Skeletal muscle tissue (tissue), 4 donors: ENCODE data around the gene JMJD7. TPM values are rescaled to one million over a fixed set of nuclear protein-coding genes. Genes with fewer than 3 reads are reported as not detected.

ENCODE experiments used
- H3K27ac ChIP-seq: one replicate; pipeline ENCODE4 v1.7.0; 2013; ENCODE audit warnings: mild to moderate bottlenecking, low read depth, low read length, inconsistent platforms
- H3K27me3 ChIP-seq, 3 donors: one replicate each; pipeline ENCODE4 v1.7.0; 2013; ENCODE audit warnings: low read length in 3 of 3; ENCODE audit not compliant: control insufficient read depth in 3 of 3, insufficient read depth in 3 of 3
- H3K36me3 ChIP-seq, 3 donors: one replicate each; pipeline ENCODE4 v1.7.0; 2013; ENCODE audit warnings: low read length in 3 of 3; ENCODE audit not compliant: control insufficient read depth in 3 of 3, insufficient read depth in 3 of 3
- H3K4me1 ChIP-seq, 3 donors: one replicate each; pipeline ENCODE4 v1.7.0; 2013; ENCODE audit warnings: low read length in 3 of 3, mild to moderate bottlenecking in 3 of 3; ENCODE audit not compliant: control insufficient read depth in 3 of 3, insufficient read depth in 3 of 3
- H3K4me3 ChIP-seq, 3 donors: one replicate each; pipeline ENCODE4 v1.7.0; 2013; ENCODE audit warnings: low read length in 3 of 3
- H3K9ac ChIP-seq, 3 donors: one replicate each; pipeline ENCODE4 v1.7.0; 2013; ENCODE audit warnings: low read length in 3 of 3, mild to moderate bottlenecking in 3 of 3, moderate library complexity in 2 of 3, low read depth in 1 of 3
- H3K9me3 ChIP-seq, 3 donors: one replicate each; pipeline ENCODE4 v1.7.0; 2013; ENCODE audit warnings: low read length in 3 of 3; ENCODE audit not compliant: control insufficient read depth in 3 of 3
- total RNA-seq: library from RNA; depleted of rRNA; stranded (reverse); fragments of >200 nt; gene quantifications from one replicate; pipeline ENCODE4 v1.2.3, GENCODE V29; 2014
- donor health status: Osteomylitis.

JMJD7 gene
- total RNA-seq, 1 donor from 2014 or later: 1.0 TPM

- Histone ChIP-seq H3K4me3 (no peak overlapping the region), H3K36me3 (no peaks in the 10 kb centered on the region), H3K9me3 (no peaks in the 10 kb centered on the region), H3K27ac (no peak overlapping the region), H3K4me1 (no peaks in the 10 kb centered on the region), H3K27me3 (peaks cover 0 to 4% (median 0%) of the 10 kb centered on the region in 3 donors), H3K9ac (no peak overlapping the region)
Observed at GRCh38 chr15:41866872-41867579, 39.1 kb downstream of the JMJD7 start.

GRCh38 chr15:41868321-41868720 is 40.4 kb downstream of the JMJD7 start:
- H3K36me3 ChIP-seq: no peaks in the 10 kb centered on the region
- peaks cover 0 to 4% (median 0%) of the 10 kb centered on the region in 3 donors for H3K27me3 ChIP-seq
- no peak overlapping the region for H3K27ac ChIP-seq
- H3K9me3 ChIP-seq: no peaks in the 10 kb centered on the region
- H3K4me1 ChIP-seq: no peaks in the 10 kb centered on the region
- H3K4me3 ChIP-seq: no peak overlapping the region
- H3K9ac ChIP-seq: no peak overlapping the region

GRCh38 chr15:41869770-41870688 is 42.1 kb downstream of the JMJD7 start:
- H3K4me1 ChIP-seq: no peaks in the 10 kb centered on the region
- no peaks in the 10 kb centered on the region for H3K36me3 ChIP-seq
- no peak overlapping the region for H3K4me3 ChIP-seq
- no peaks in the 10 kb centered on the region for H3K9me3 ChIP-seq
- no peak overlapping the region for H3K9ac ChIP-seq
- no peak overlapping the region for H3K27ac ChIP-seq
- peaks cover 0 to 4% (median 0%) of the 10 kb centered on the region in 3 donors for H3K27me3 ChIP-seq

GRCh38 chr15:41870689-41871081 is 42.8 kb downstream of the JMJD7 start:
- Histone ChIP-seq H3K4me3 (no peak overlapping the region), H3K27ac (no peak overlapping the region), H3K9me3 (no peaks in the 10 kb centered on the region), H3K4me1 (no peaks in the 10 kb centered on the region), H3K9ac (no peak overlapping the region), H3K27me3 (peaks cover 0 to 4% (median 0%) of the 10 kb centered on the region in 3 donors), H3K36me3 (no peaks in the 10 kb centered on the region)

- Histone ChIP-seq H3K9me3 (no peaks in the 10 kb centered on the region), H3K4me1 (no peaks in the 10 kb centered on the region), H3K9ac (no peak overlapping the region), H3K36me3 (no peaks in the 10 kb centered on the region), H3K27ac (no peak overlapping the region), H3K27me3 (peaks cover 0 to 4% (median 0%) of the 10 kb centered on the region in 3 donors), H3K4me3 (no peak overlapping the region)
Observed at GRCh38 chr15:41871175-41871905, 43.4 kb downstream of the JMJD7 start.

GRCh38 chr15:41872166-41872747 is 44.4 kb downstream of the JMJD7 start:
- H3K4me3 ChIP-seq: no peak overlapping the region
- peaks cover 0 to 4% (median 0%) of the 10 kb centered on the region in 3 donors for H3K27me3 ChIP-seq

GRCh38 chr15:41873711-41874110 is 45.8 kb downstream of the JMJD7 start:
- H3K36me3 ChIP-seq: no peaks in the 10 kb centered on the region
- no peak overlapping the region for H3K4me3 ChIP-seq
- peaks cover 0 to 4% (median 0%) of the 10 kb centered on the region in 3 donors for H3K27me3 ChIP-seq
- H3K27ac ChIP-seq: no peak overlapping the region
- no peak overlapping the region for H3K9ac ChIP-seq
- H3K4me1 ChIP-seq: peaks cover 7 to 13% (median 10%) of the 10 kb centered on the region in 3 donors
- no peaks in the 10 kb centered on the region for H3K9me3 ChIP-seq

More at GRCh38 chr15:41872166-41872747, 44.4 kb downstream of the JMJD7 start:
- Histone ChIP-seq H3K9me3 (no peaks in the 10 kb centered on the region), H3K4me1 (no peaks in the 10 kb centered on the region), H3K9ac (no peak overlapping the region), H3K36me3 (no peaks in the 10 kb centered on the region), H3K27ac (no peak overlapping the region)

- Histone ChIP-seq H3K27ac (no peak overlapping the region), H3K9me3 (no peaks in the 10 kb centered on the region), H3K4me1 (peaks cover 7 to 13% (median 10%) of the 10 kb centered on the region in 3 donors), H3K9ac (no peak overlapping the region), H3K4me3 (no peak overlapping the region), H3K27me3 (peaks cover 0 to 1% (median 0%) of the 10 kb centered on the region in 3 donors), H3K36me3 (no peaks in the 10 kb centered on the region)
Observed at GRCh38 chr15:41874736-41875135, 46.8 kb downstream of the JMJD7 start.

- Histone ChIP-seq H3K36me3 (no peaks in the 10 kb centered on the region), H3K9ac (no peak overlapping the region), H3K27me3 (no peaks in the 10 kb centered on the region), H3K4me1 (peaks cover 7 to 13% (median 10%) of the 10 kb centered on the region in 3 donors), H3K4me3 (no peak overlapping the region), H3K9me3 (no peaks in the 10 kb centered on the region), H3K27ac (no peak overlapping the region)
Observed at GRCh38 chr15:41876007-41876406, 48.1 kb downstream of the JMJD7 start.
